Loucy (cell line): ENCODE data around the gene CTNNAL1.

Experiments used
- H2AFZ ChIP-seq: fragments of 200-600 bp; sonication (generic); 2 replicates; pipeline ENCODE4 v1.6.0; 2016; ENCODE audit warnings: antibody characterized with exemption, mild to moderate bottlenecking, low read length, moderate library complexity
- H3F3A ChIP-seq: fragments of 200-600 bp; 2 replicates; pipeline ENCODE4 v1.6.0; 2016; ENCODE audit warnings: antibody characterized with exemption, low read depth, mild to moderate bottlenecking
- H3K27me3 ChIP-seq: fragments of 200-600 bp; sonication (generic); 2 replicates; pipeline ENCODE4 v1.6.1; 2014; ENCODE audit warnings: low read length, mild to moderate bottlenecking; ENCODE audit not compliant: insufficient read depth, poor library complexity, severe bottlenecking
- H3K36me3 ChIP-seq: fragments of 200-600 bp; sonication (generic); 2 replicates; pipeline ENCODE4 v1.6.1; 2016; ENCODE audit warnings: low read length; ENCODE audit not compliant: insufficient read depth
- H3K4me1 ChIP-seq: fragments of 200-600 bp; sonication (generic); 2 replicates; pipeline ENCODE4 v1.5.1; 2014; ENCODE audit warnings: low read length, mild to moderate bottlenecking; ENCODE audit not compliant: insufficient read depth, poor library complexity, severe bottlenecking
- H3K4me2 ChIP-seq: fragments of 200-600 bp; sonication (generic); 2 replicates; pipeline ENCODE4 v1.6.0; 2014; ENCODE audit warnings: antibody characterized with exemption, low read length, low read depth, mild to moderate bottlenecking; ENCODE audit not compliant: poor library complexity, severe bottlenecking
- H3K4me3 ChIP-seq: fragments of 200-600 bp; sonication (generic); 2 replicates; pipeline ENCODE4 v1.5.1; 2014; ENCODE audit warnings: low read length, mild to moderate bottlenecking, mixed read lengths; ENCODE audit not compliant: poor library complexity, severe bottlenecking
- H3K79me2 ChIP-seq: fragments of 200-600 bp; sonication (generic); 2 replicates; pipeline ENCODE4 v1.6.1; 2014; ENCODE audit warnings: low read length; ENCODE audit not compliant: insufficient read depth
- H3K9ac ChIP-seq: fragments of 200-600 bp; sonication (generic); 2 replicates; pipeline ENCODE4 v1.6.0; 2014; ENCODE audit warnings: mild to moderate bottlenecking, low read depth, low read length, moderate library complexity; ENCODE audit not compliant: poor library complexity, severe bottlenecking
- H3K9me2 ChIP-seq: fragments of 200-600 bp; sonication (generic); replicated peaks from 2 replicates; pipeline ENCODE4 v1.6.1; 2016; ENCODE audit warnings: low read depth, low read length, mixed read lengths
- H3K9me3 ChIP-seq: fragments of 200-600 bp; sonication (generic); 2 replicates; pipeline ENCODE4 v1.6.1; 2014; ENCODE audit warnings: mild to moderate bottlenecking, antibody characterized with exemption, low read length, low read depth; ENCODE audit not compliant: insufficient read depth
- H4K20me1 ChIP-seq: fragments of 200-600 bp; sonication (generic); 2 replicates; pipeline ENCODE4 v1.6.0; 2014; ENCODE audit warnings: antibody characterized with exemption, low read length, mild to moderate bottlenecking; ENCODE audit not compliant: insufficient read depth, poor library complexity, severe bottlenecking
- CTCF ChIP-seq: fragments of 200-600 bp; sonication (generic); conservative IDR thresholded peaks from 2 replicates; pipeline ENCODE4 v1.5.1; 2014; ENCODE audit warnings: mild to moderate bottlenecking, antibody characterized with exemption, low read length
- EZH2phosphoT487 ChIP-seq: fragments of 200-600 bp; IDR thresholded peaks from 2 replicates; pipeline ENCODE4 v1.6.1; 2018; ENCODE audit warnings: antibody characterized with exemption, mild to moderate bottlenecking, moderate library complexity, borderline replicate concordance

CTNNAL1 gene

GRCh38 chr9:109043578-109043977 is 30.3 kb upstream of the CTNNAL1 start:
- H3K9me3 ChIP-seq, result peaks cover 5% of the 10 kb centered on the region; the same call in 1 of the 2 replicates
- H3K9me2 ChIP-seq, result 0 out of 2 replicates have a peak, but pooled peaks cover 4% of the 10 kb centered on the region
- H3K27me3 ChIP-seq, result no peaks in the 10 kb centered on the region
- H3K9ac ChIP-seq, result no peak overlapping the region
- peaks cover 72% of the 10 kb centered on the region for H3K36me3 ChIP-seq
- H3K4me1 ChIP-seq, result no peaks in the 10 kb centered on the region
- no peak overlapping the region for H3K4me2 ChIP-seq
- H3K79me2 ChIP-seq, result no peaks in the 10 kb centered on the region
- H3K4me3 ChIP-seq, result no peak overlapping the region
- H3F3A ChIP-seq, result no peaks in the 10 kb centered on the region
- H2AFZ ChIP-seq, result no peak overlapping the region
- no peak for TF ChIP-seq EZH2phosphoT487
- no peak for TF ChIP-seq CTCF
- H4K20me1 ChIP-seq, result no peaks in the 10 kb centered on the region

- Histone ChIP-seq H3F3A (no peaks in the 10 kb centered on the region), H3K4me2 (no peak overlapping the region), H2AFZ (no peak overlapping the region), H3K27me3 (no peaks in the 10 kb centered on the region), H3K79me2 (no peaks in the 10 kb centered on the region), H3K36me3 (peaks cover 65% of the 10 kb centered on the region), H3K9ac (no peak overlapping the region), H3K9me3 (peaks cover 5% of the 10 kb centered on the region; the same call in 1 of the 2 replicates), H3K4me3 (no peak overlapping the region), H4K20me1 (no peaks in the 10 kb centered on the region), H3K9me2 (0 out of 2 replicates have a peak, but pooled peaks cover 4% of the 10 kb centered on the region), H3K4me1 (no peaks in the 10 kb centered on the region)
- no peak for TF ChIP-seq CTCF
- TF ChIP-seq EZH2phosphoT487, result no peak
Observed at GRCh38 chr9:109040571-109040970, 27.3 kb upstream of the CTNNAL1 start.

DNA sequence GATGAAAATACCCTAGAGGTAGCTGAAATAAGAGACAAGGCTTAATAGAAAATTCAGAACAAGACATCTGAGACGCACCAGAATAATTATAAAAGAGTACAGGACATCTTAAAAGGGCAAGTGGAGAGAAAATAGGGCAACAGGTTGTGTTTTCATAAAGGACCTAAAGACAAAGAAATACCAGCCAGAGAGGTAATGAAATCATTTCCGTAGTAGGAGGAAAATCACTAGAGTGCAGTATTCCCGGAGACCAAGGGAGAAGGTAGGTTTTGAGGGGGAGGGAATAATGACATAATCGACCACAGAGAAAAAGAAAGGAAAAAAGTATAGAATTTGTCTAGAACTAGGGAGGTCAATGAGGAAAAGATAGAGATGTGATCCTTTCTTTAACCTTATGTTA is 26.2 kb upstream of the CTNNAL1 start:
- Histone ChIP-seq H3K9ac (no peak overlapping the region), H4K20me1 (no peaks in the 10 kb centered on the region), H3K9me3 (peaks cover 5% of the 10 kb centered on the region; the same call in 1 of the 2 replicates), H3K79me2 (no peaks in the 10 kb centered on the region), H3K4me3 (no peak overlapping the region), H3K9me2 (0 out of 2 replicates have a peak, but pooled peaks cover 4% of the 10 kb centered on the region), H3K4me2 (no peak overlapping the region), H2AFZ (no peak overlapping the region), H3K4me1 (no peaks in the 10 kb centered on the region), H3K36me3 (peaks cover 59% of the 10 kb centered on the region), H3K27me3 (no peaks in the 10 kb centered on the region), H3F3A (no peaks in the 10 kb centered on the region)
- TF ChIP-seq EZH2phosphoT487 (no peak), CTCF (no peak)
